SIG-M5 treated with dmso at 0.1 percent for 504 hours (cell line): ENCODE measurements around the gene VPREB3.
A peak's percentile ranks its signal among the peaks of the same experiment; 100 is the strongest.

Source experiments
- DNase-seq: peaks from one replicate; lab custom pipeline; 2025; ENCODE audit not compliant: unreplicated experiment; lab: John Stamatoyannopoulos, UW

Gene VPREB3, protein sequence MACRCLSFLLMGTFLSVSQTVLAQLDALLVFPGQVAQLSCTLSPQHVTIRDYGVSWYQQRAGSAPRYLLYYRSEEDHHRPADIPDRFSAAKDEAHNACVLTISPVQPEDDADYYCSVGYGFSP

GRCh38 chr22:23754220-23754919 is at the start of gene VPREB3:
Gene VPREB3, minus strand, starts transcription at chr22:23754425. Its CDS starts 62 bp downstream, at chr22:23754363.
- DNase-seq: no peak

GRCh38 chr22:23803001-23803819 is 49.0 kb upstream of the VPREB3 start:
- DNase-seq: no peak

DNA sequence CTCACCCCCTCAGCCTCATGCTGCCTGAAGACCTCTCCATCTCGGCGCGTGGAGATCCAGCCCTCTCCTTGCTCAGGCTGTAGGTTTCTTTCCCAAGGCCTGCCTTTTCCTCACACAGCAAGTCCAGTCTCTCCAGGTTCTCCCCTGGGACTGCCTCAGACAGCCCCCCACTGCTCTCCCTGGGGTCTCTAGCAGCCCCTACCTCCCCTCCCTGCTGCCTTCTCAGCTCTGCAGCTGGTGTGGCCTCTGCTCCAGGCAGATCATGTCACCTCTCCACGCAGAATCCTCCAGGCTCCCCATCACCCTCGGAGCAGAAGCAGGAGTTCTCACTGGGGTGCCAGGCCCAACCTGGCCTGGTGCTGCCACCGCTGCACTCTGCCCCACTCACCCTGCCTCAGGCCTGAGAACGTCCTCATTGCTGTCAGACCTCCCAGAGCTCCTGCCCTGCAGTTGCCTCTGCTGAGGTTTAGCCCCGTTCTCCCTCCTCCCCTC is 47.7 kb upstream of the VPREB3 start:
- no peak for DNase-seq

GRCh38 chr22:23801238-23801821 is 47.1 kb upstream of the VPREB3 start:
- DNase-seq: no peak

GRCh38 chr22:23800297-23801237 is 46.3 kb upstream of the VPREB3 start:
- no peak for DNase-seq

- no peak for DNase-seq
Measured at GRCh38 chr22:23796461-23796860, 42.2 kb upstream of the VPREB3 start.

- DNase-seq: no peak
Measured at GRCh38 chr22:23793326-23793725, 39.1 kb upstream of the VPREB3 start.

DNA sequence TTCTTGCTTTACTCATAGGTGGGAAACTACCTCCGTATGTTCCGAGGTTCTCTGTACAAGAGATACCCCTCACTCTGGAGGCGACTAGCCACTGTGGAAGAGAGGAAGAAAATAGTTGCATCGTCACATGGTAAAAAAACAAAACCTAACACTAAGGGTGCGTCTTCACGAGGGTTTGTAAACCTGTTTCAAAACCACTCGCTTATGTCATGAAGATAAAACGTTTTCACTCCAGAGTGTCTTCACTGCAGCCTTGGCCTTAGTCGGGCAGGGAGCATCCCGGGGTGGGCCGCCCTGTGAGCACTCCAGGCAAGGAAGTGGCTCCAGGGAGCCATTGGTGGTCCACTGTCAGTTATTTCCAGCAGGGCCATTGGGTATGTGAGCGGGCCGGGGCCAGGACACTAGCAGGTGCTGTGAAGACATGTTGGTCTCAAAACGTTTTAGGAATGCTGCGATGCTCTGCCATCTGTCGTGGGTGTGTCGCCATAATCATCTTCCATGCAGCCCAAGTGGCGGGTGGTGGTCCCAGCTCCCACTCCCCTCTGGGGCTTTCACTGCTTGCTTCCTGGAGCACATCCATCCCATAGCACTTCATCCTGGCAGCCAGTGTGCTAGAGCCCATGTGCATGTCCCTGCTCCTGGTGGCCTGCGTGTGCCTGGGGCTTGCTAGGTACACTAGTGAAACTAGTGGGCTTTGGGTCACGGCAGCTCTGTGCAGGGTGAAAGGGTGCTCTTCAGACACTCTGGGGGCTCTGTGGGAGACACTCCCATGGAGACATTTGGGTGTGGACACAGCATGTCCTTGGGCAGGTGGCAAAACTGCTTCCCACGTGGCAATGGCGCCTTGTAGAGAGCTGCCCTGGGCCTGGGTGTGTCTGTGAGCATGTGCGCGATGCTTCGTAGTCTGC is 37.8 kb upstream of the VPREB3 start:
- no peak for DNase-seq

DNA sequence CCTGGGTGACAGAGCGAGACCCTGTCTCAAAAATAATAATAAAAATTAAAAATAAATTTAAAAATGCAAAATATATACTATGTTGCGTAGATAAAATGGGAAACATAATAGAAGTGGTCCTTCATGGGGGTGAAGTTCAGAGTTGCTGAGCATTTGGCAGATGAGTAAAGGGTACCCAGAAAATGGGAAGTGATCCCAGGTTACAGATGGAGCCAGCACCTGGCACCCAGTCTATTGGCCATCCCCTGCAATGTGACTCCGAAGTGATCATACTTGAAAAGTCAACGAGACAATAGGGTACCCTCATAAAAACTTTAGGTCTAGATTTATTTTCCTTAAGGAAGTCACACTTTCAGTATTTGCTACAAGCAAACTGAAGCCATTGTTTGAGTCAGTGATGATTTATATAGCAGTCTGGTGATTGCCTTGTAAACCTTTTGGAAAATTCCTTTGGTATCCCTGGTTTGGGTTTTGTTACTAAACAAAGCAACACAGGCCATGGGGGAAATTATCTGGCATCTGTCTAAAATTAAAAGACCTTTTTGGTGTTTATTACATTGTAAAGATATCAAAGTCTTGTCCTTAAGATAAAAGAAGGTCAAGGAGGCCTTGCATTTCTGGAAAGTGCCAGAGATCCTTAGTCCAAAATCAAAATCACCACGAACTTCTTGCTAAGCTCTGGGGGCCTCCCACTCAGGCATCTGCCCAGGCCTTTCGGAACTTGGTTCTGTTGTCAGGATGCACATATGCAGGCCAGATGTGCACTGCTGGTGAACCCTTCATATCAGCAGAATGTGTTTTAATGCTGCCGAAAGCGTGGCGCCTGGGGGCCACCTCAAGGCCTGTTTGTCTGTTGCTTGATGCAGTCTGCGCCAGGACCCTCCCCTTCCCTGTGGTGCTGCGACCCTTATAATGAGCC is 36.9 kb upstream of the VPREB3 start:
- DNase-seq: no peak

- no peak for DNase-seq
Measured at GRCh38 chr22:23789638-23790037, 35.4 kb upstream of the VPREB3 start.

GRCh38 chr22:23789121-23789520 is 34.9 kb upstream of the VPREB3 start:
- no peak for DNase-seq

- no peak for DNase-seq
Measured at GRCh38 chr22:23787910-23788309, 33.7 kb upstream of the VPREB3 start.

GRCh38 chr22:23787600-23787896 is 33.3 kb upstream of the VPREB3 start:
- no peak for DNase-seq

- peak; percentile 83 for DNase-seq
Measured at GRCh38 chr22:23786752-23787599, 32.8 kb upstream of the VPREB3 start, which contains the start of gene SMARCB1. Gene SMARCB1, plus strand, starts transcription at chr22:23786966. Its CDS starts 204 bp downstream, at chr22:23787170.

DNA sequence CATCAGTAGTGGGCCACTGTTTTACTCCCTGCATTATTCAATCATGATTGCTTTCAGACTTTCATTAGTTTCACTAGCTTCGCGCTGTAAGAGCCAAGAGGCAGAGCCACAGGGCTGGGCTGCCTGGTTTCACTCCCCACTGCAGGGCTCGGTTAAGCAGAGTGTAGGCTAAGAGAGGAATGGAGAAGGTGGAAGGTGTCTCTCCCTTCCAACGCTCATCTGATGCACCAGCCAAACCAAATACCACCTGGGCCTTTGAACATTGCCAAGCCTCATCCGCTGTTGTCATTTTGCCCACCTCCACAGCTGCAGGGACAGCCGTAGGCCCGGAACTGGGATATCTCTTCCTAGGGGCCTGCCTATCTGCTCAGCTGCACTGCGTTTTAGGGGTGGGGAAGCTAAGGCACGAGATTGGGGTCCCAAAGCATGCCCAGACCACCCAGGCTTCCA is 32.1 kb upstream of the VPREB3 start:
- no peak for DNase-seq

DNA sequence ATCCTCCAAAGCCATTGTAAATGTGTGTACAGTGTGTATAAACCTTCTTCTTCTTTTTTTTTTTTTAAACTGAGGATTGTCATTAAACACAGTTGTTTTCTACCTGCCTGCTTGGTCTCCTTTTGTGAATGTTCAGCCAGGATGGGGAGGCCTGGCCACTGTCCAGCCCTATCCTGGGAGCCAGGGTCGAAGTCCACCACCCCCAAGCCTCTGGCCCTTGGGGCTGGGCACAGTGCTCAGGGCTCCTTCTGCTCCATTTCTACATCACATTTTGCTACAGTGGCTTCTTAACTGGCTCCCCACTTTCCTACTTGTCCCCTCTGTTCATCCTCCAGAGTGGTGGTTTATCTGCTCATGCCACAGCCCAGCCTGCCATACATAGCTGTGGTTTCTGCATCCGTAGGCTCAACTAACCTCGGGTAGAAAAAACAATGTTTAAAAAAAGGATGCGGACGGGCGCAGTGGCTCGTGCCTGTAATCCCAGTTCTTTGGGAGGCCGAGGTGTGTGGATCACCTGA is 30.0 kb upstream of the VPREB3 start:
- DNase-seq: no peak
